K562 (cell line): ENCODE measurements around the gene ZMYND19. TPM values are rescaled to one million over a fixed set of nuclear protein-coding genes. Genes with fewer than 3 reads are reported as not detected.
A peak's percentile ranks its signal among the peaks of the same experiment; 100 is the strongest.

Experiments
- BDP1 ChIP-seq: IDR thresholded peaks from 3 replicates; pipeline ENCODE4 v1.6.1; 2011; ENCODE audit not compliant: insufficient read length, insufficient read depth
- CLOCK ChIP-seq: fragments of 250-450 bp; sonication (Bioruptor Pico); IDR thresholded peaks from 2 replicates; pipeline ENCODE4 v1.4.0; 2020; ENCODE audit warnings: mild to moderate bottlenecking, moderate library complexity, borderline replicate concordance
- CTCFL ChIP-seq: IDR thresholded peaks from 2 replicates; pipeline ENCODE4 v1.6.1; 2011; ENCODE audit warnings: borderline replicate concordance, low read depth, mild to moderate bottlenecking, moderate library complexity, low read length; ENCODE audit not compliant: insufficient read depth, poor library complexity, severe bottlenecking
- FOSL1 ChIP-seq: fragments of 200-800 bp; sonication (Bioruptor generic); conservative IDR thresholded peaks from 2 replicates; pipeline ENCODE4 v1.6.1; 2016; ENCODE audit warnings: missing genetic modification characterization, missing compliant biosample characterization
- HBP1 ChIP-seq: fragments of 450-650 bp; formaldehyde crosslinking; IDR thresholded peaks from 2 replicates; pipeline ENCODE4 v1.4.0; 2022; ENCODE audit warnings: missing genetic modification characterization
- NR2C2 ChIP-seq, 2 experiments: fragments of 200-800 bp in 1 of 2; sonication (Bioruptor generic) in 1 of 2; sonication (generic) in 1 of 2; formaldehyde crosslinking in 1 of 2; IDR thresholded peaks; 2 replicates each; pipeline versions ENCODE4 v1.6.1 to v1.8.0; 2016 to 2022; ENCODE audit warnings: mild to moderate bottlenecking in 1 of 2, missing compliant biosample characterization in 1 of 2, missing genetic modification characterization in 1 of 2, missing genetic modification reagents in 1 of 2
- POLR2G ChIP-seq: fragments of 200-400 bp; formaldehyde crosslinking; IDR thresholded peaks from 2 replicates; pipeline ENCODE4 v1.6.1; 2017; ENCODE audit warnings: low read depth, mild to moderate bottlenecking, antibody characterized with exemption, low read length, moderate library complexity
- RBFOX2 ChIP-seq: fragments of 200-400 bp; formaldehyde crosslinking; IDR thresholded peaks from 2 replicates; pipeline ENCODE4 v1.6.1; 2017; ENCODE audit warnings: low read depth, mild to moderate bottlenecking, low read length, moderate library complexity
- RBM15 ChIP-seq: fragments of 200-400 bp; formaldehyde crosslinking; IDR thresholded peaks from 2 replicates; pipeline ENCODE4 v1.6.1; 2018; ENCODE audit warnings: mild to moderate bottlenecking, low read length, moderate library complexity; ENCODE audit not compliant: insufficient read depth
- TFAM ChIP-seq: fragments of 250-450 bp; sonication (Bioruptor Pico); conservative IDR thresholded peaks from 2 replicates; pipeline ENCODE4 v1.5.0; 2021; ENCODE audit warnings: mild to moderate bottlenecking, moderate library complexity
- UBTF ChIP-seq, 2 experiments: IDR thresholded peaks; 2 replicates each; pipeline ENCODE4 v1.6.1; 2012; ENCODE audit warnings: improper control_type of control experiment in 2 of 2, low read depth in 2 of 2, low read length in 2 of 2, borderline replicate concordance in 1 of 2
- ZC3H8 ChIP-seq: fragments of 450-650 bp; IDR thresholded peaks from 2 replicates; pipeline ENCODE4 v1.6.1; 2017
- ZNF174 ChIP-seq: fragments of 250-450 bp; sonication (Bioruptor Pico); IDR thresholded peaks from 2 replicates; pipeline ENCODE4 v1.4.0; 2020; ENCODE audit warnings: mild to moderate bottlenecking
- ZNF384 ChIP-seq: IDR thresholded peaks from 2 replicates; pipeline ENCODE4 v1.6.1; 2012; ENCODE audit warnings: low read depth, low read length, improper control_type of control experiment
- ZNF79 ChIP-seq: fragments of 250-450 bp; sonication (Bioruptor Pico); IDR thresholded peaks from 2 replicates; pipeline ENCODE4 v1.4.0; 2020; ENCODE audit warnings: low read depth, mild to moderate bottlenecking, moderate library complexity
- polyA plus RNA-seq, 8 experiments: library from polyadenylated mRNA; depleted of rRNA in 4 of 8; stranded (reverse) in 5 of 8; unstranded in 3 of 8; fragments of >200 nt; fragmentation: Nextera tagmentation in 2 of 8; fragmentation: Illumina TruSeq in 1 of 8; extraction: Ambion mirVana in 2 of 8; extraction: Trizol in 1 of 8; gene quantifications; 2 replicates each; pipeline versions ENCODE4 v1.2.1 to v1.2.3, GENCODE V29; 2011 to 2014; ENCODE audit warnings: inconsistent platforms in 1 of 8, missing spikeins in 1 of 8
- total RNA-seq, 7 experiments: library from RNA; depleted of rRNA in 6 of 7; stranded (reverse); fragments of >200 nt in 6 of 7; fragmentation: Illumina TruSeq in 2 of 7; extraction: Trizol in 2 of 7; gene quantifications; 2 replicates each; pipeline versions ENCODE4 v1.2.1 to v1.2.3, GENCODE V29; 2011 to 2021; ENCODE audit warnings: low replicate concordance in 1 of 7
- TF ChIP-seq, protein P1 (sequence below): fragments of 250-450 bp; sonication (Bioruptor Pico); IDR thresholded peaks from 2 replicates; pipeline ENCODE4 v1.4.0; 2020; ENCODE audit warnings: mild to moderate bottlenecking, moderate library complexity

The ZMYND19 gene
- total and polyA plus RNA-seq, 9 of the 15 experiments (the other 6 are each of a cell fraction or from before 2014, with no cell fraction given) = 1.0 to 86.7 (median 44.0) TPM

- TF ChIP-seq CLOCK (CRISPR knock-in tag) (no peak), HBP1 (no peak), RBM15 (no peak), UBTF (IDR thresholded peaks at IDR 0.05; ENCODE audit: borderline replicate concordance in 1 of 2, low read depth in 2 of 2, low read length in 2 of 2) (0 out of 4 replicates have a peak, but pooled peaks of 1 of the 2 experiments have one; percentile 32), ZC3H8 (no peak), ZNF174 (CRISPR knock-in tag) (no peak), CTCFL (no peak), NR2C2 (CRISPR knock-in tag; IDR thresholded peaks at IDR 0.05) (no peak), NR2C2 (tag; IDR thresholded peaks at IDR 0.05) (no peak), FOSL1 (tag) (no peak), TFAM (CRISPR knock-in tag) (no peak), ZNF384 (no peak), RBFOX2 (peak; percentile 72), ZNF79 (CRISPR knock-in tag) (no peak), BDP1 (no peak), POLR2G (peak; percentile 45)
- TF ChIP-seq, protein P1, sequence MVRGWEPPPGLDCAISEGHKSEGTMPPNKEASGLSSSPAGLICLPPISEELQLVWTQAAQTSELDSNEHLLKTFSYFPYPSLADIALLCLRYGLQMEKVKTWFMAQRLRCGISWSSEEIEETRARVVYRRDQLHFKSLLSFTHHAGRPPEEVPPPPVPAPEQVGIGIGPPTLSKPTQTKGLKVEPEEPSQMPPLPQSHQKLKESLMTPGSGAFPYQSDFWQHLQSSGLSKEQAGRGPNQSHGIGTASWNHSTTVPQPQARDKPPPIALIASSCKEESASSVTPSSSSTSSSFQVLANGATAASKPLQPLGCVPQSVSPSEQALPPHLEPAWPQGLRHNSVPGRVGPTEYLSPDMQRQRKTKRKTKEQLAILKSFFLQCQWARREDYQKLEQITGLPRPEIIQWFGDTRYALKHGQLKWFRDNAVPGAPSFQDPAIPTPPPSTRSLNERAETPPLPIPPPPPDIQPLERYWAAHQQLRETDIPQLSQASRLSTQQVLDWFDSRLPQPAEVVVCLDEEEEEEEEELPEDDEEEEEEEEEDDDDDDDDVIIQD (CRISPR knock-in tag) = no peak
Measured at GRCh38 chr9:137589441-137590122, 730 bp downstream of the ZMYND19 start (continued).
